A673 (cell line): ENCODE data around the gene SPARCL1.

Source experiments
- EZH2 ChIP-seq: fragments of 200-600 bp; sonication (generic); IDR thresholded peaks from 2 replicates; pipeline ENCODE4 v1.6.1; 2017; ENCODE audit warnings: borderline replicate concordance, low read depth, mild to moderate bottlenecking, mixed read lengths, antibody characterized with exemption, low read length; ENCODE audit not compliant: poor library complexity, severe bottlenecking
- TF ChIP-seq, protein P1 (sequence below): fragments of 300-800, 200-600 bp; sonication (generic); conservative IDR thresholded peaks from 2 replicates; pipeline ENCODE4 v1.5.1; 2017; ENCODE audit warnings: low read depth, mild to moderate bottlenecking, antibody characterized with exemption, low read length, moderate library complexity, mixed read lengths

DNA sequence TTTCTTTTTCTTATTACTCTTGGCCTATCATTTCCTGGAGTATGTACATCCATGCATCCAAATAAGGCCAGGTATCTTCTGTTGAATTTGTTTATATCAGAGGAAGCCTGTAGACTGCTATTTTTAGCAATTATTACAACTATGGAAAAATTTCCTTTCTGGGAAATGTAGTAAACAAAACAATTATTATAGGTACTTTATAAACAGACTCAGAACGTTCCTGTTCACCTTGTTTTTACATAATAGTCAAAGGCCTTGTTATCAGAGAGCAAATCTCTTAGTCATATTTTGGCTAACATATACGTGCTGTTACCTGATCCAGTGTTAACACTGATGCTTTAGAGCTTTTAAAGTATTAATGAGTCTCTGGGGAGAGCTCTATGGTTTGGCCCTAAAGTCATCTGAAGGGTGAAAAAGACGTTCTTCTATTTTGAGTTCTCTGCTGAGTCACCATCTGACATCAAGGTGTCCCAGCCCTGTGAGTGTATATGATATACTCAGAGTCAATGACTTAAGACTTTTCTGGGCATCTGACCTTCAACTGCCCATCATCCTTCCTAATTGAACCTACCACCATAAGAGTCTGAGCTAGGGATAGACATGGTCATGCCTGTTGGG is 7.3 kb downstream of the SPARCL1 start:
- TF ChIP-seq, protein P1, sequence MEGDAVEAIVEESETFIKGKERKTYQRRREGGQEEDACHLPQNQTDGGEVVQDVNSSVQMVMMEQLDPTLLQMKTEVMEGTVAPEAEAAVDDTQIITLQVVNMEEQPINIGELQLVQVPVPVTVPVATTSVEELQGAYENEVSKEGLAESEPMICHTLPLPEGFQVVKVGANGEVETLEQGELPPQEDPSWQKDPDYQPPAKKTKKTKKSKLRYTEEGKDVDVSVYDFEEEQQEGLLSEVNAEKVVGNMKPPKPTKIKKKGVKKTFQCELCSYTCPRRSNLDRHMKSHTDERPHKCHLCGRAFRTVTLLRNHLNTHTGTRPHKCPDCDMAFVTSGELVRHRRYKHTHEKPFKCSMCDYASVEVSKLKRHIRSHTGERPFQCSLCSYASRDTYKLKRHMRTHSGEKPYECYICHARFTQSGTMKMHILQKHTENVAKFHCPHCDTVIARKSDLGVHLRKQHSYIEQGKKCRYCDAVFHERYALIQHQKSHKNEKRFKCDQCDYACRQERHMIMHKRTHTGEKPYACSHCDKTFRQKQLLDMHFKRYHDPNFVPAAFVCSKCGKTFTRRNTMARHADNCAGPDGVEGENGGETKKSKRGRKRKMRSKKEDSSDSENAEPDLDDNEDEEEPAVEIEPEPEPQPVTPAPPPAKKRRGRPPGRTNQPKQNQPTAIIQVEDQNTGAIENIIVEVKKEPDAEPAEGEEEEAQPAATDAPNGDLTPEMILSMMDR, result no peak
- TF ChIP-seq EZH2, result no peak
